HEK293 (cell line): Measurements from ENCODE around the gene FICD.

Experiments
- AEBP2 ChIP-seq: fragments of 450-650 bp; formaldehyde crosslinking; IDR thresholded peaks from 2 replicates; pipeline ENCODE4 v1.5.1; 2016; ENCODE audit warnings: missing biosample characterization, missing genetic modification characterization, borderline replicate concordance
- CTCF ChIP-seq: fragments of 450-650 bp; formaldehyde crosslinking; IDR thresholded peaks from 2 replicates; pipeline ENCODE4 v1.5.1; 2016; ENCODE audit warnings: missing biosample characterization, missing genetic modification characterization
- FEZF1 ChIP-seq: fragments of 450-650 bp; formaldehyde crosslinking; IDR thresholded peaks from 2 replicates; pipeline ENCODE4 v1.5.1; 2016; ENCODE audit warnings: missing biosample characterization, missing genetic modification characterization
- GLIS1 ChIP-seq: fragments of 450-650 bp; formaldehyde crosslinking; IDR thresholded peaks from 2 replicates; pipeline ENCODE4 v1.5.1; 2016; ENCODE audit warnings: missing biosample characterization, missing genetic modification characterization
- GLIS2 ChIP-seq: fragments of 450-650 bp; formaldehyde crosslinking; IDR thresholded peaks from 2 replicates; pipeline ENCODE4 v1.5.1; 2016; ENCODE audit warnings: missing biosample characterization, missing genetic modification characterization
- PRDM10 ChIP-seq: fragments of 450-650 bp; formaldehyde crosslinking; IDR thresholded peaks from 2 replicates; pipeline ENCODE4 v1.5.1; 2016; ENCODE audit warnings: missing biosample characterization, missing genetic modification characterization
- ZBTB17 ChIP-seq: fragments of 450-650 bp; formaldehyde crosslinking; IDR thresholded peaks from 2 replicates; pipeline ENCODE4 v1.5.1; 2016; ENCODE audit warnings: missing biosample characterization, missing genetic modification characterization
- ZBTB20 ChIP-seq: fragments of 450-650 bp; formaldehyde crosslinking; IDR thresholded peaks from 2 replicates; pipeline ENCODE4 v1.5.1; 2016; ENCODE audit warnings: missing biosample characterization, missing genetic modification characterization
- ZFHX2 ChIP-seq: fragments of 450-650 bp; formaldehyde crosslinking; conservative IDR thresholded peaks from 2 replicates; pipeline ENCODE4 v1.5.1; 2016; ENCODE audit warnings: missing biosample characterization, missing genetic modification characterization
- ZFP37 ChIP-seq: fragments of 450-650 bp; formaldehyde crosslinking; IDR thresholded peaks from 2 replicates; pipeline ENCODE4 v1.5.1; 2016; ENCODE audit warnings: missing biosample characterization, missing genetic modification characterization
- ZIC2 ChIP-seq: fragments of 450-650 bp; formaldehyde crosslinking; IDR thresholded peaks from 2 replicates; pipeline ENCODE4 v1.5.1; 2016; ENCODE audit warnings: missing biosample characterization, missing genetic modification characterization
- ZNF112 ChIP-seq: fragments of 450-650 bp; formaldehyde crosslinking; IDR thresholded peaks from 2 replicates; pipeline ENCODE4 v1.5.0; 2017; ENCODE audit warnings: missing biosample characterization, missing genetic modification characterization
- ZNF174 ChIP-seq: fragments of 450-650 bp; formaldehyde crosslinking; IDR thresholded peaks from 2 replicates; pipeline ENCODE4 v1.5.0; 2017; ENCODE audit warnings: missing biosample characterization, mild to moderate bottlenecking, missing genetic modification characterization
- ZNF214 ChIP-seq: fragments of 450-650 bp; formaldehyde crosslinking; IDR thresholded peaks from 2 replicates; pipeline ENCODE4 v1.5.1; 2017; ENCODE audit warnings: missing biosample characterization, mild to moderate bottlenecking, missing genetic modification characterization, borderline replicate concordance
- ZNF280D ChIP-seq: fragments of 450-650 bp; formaldehyde crosslinking; IDR thresholded peaks from 2 replicates; pipeline ENCODE4 v1.5.1; 2016; ENCODE audit warnings: missing biosample characterization, missing genetic modification characterization
- ZNF449 ChIP-seq: fragments of 450-650 bp; formaldehyde crosslinking; IDR thresholded peaks from 2 replicates; pipeline ENCODE4 v1.5.1; 2017; ENCODE audit warnings: missing biosample characterization, mild to moderate bottlenecking, missing genetic modification characterization, moderate library complexity
- ZNF510 ChIP-seq: fragments of 450-650 bp; formaldehyde crosslinking; IDR thresholded peaks from 2 replicates; pipeline ENCODE4 v1.5.1; 2018; ENCODE audit warnings: mild to moderate bottlenecking, missing genetic modification characterization, missing biosample characterization; ENCODE audit not compliant: insufficient replicate concordance
- ZNF514 ChIP-seq: fragments of 450-650 bp; formaldehyde crosslinking; IDR thresholded peaks from 2 replicates; pipeline ENCODE4 v1.5.1; 2016; ENCODE audit warnings: missing biosample characterization, missing genetic modification characterization
- ZNF518A ChIP-seq: fragments of 450-650 bp; formaldehyde crosslinking; conservative IDR thresholded peaks from 2 replicates; pipeline ENCODE4 v1.5.1; 2016; ENCODE audit warnings: low read depth, missing biosample characterization, missing genetic modification characterization
- ZNF658 ChIP-seq: fragments of 450-650 bp; formaldehyde crosslinking; IDR thresholded peaks from 2 replicates; pipeline ENCODE4; 2016; ENCODE audit warnings: missing biosample characterization, missing genetic modification characterization
- ZNF701 ChIP-seq: fragments of 450-650 bp; formaldehyde crosslinking; IDR thresholded peaks from 2 replicates; pipeline ENCODE4 v1.5.1; 2016; ENCODE audit warnings: missing biosample characterization, missing genetic modification characterization
- ZNF76 ChIP-seq: fragments of 450-650 bp; formaldehyde crosslinking; IDR thresholded peaks from 2 replicates; pipeline ENCODE4; 2016; ENCODE audit warnings: low read depth, missing biosample characterization, missing genetic modification characterization, borderline replicate concordance
- ZNF776 ChIP-seq: fragments of 450-650 bp; formaldehyde crosslinking; IDR thresholded peaks from 2 replicates; pipeline ENCODE4 v1.5.0; 2017; ENCODE audit warnings: missing biosample characterization, missing genetic modification characterization, borderline replicate concordance

FICD gene

GRCh38 chr12:108482717-108483212 is 32.3 kb upstream of the FICD start (continued):
- TF ChIP-seq AEBP2 (tag by site-specific recombination): no peak
- no peak for TF ChIP-seq ZNF76
- no peak for TF ChIP-seq ZNF214
- peak; percentile 67 for TF ChIP-seq ZIC2 (tag by site-specific recombination)
- no peak for TF ChIP-seq ZNF280D (tag by site-specific recombination)
- TF ChIP-seq ZNF518A: no peak
- no peak for TF ChIP-seq ZFHX2 (tag by site-specific recombination)
- TF ChIP-seq ZNF174: no peak
- TF ChIP-seq GLIS2: peak; percentile 70
- no peak for TF ChIP-seq FEZF1 (tag by site-specific recombination)
- TF ChIP-seq CTCF: no peak
- TF ChIP-seq ZBTB20 (tag by site-specific recombination): peak; percentile 38
- TF ChIP-seq ZNF449: no peak
- TF ChIP-seq ZNF510 (tag by site-specific recombination): no peak
- TF ChIP-seq ZNF776 (tag by site-specific recombination): no peak
- no peak for TF ChIP-seq ZNF514 (tag by site-specific recombination)
- TF ChIP-seq GLIS1: peak; percentile 97
- TF ChIP-seq ZNF701 (tag by site-specific recombination): no peak
- TF ChIP-seq ZNF658 (tag by site-specific recombination): no peak
- TF ChIP-seq ZNF112 (tag by site-specific recombination): no peak
- 0 out of 2 replicates have a peak, but pooled peaks have one; percentile 40 for TF ChIP-seq ZBTB17
- no peak for TF ChIP-seq ZFP37
- no peak for TF ChIP-seq PRDM10
